Mucosa of descending colon (tissue), 3 donors: ENCODE results near the gene SLC4A8. TPM values are rescaled to one million over a fixed set of nuclear protein-coding genes. Genes with fewer than 3 reads are reported as not detected.
A peak's percentile ranks its signal among the peaks of the same experiment; 100 is the strongest.

Experiments used
- ATAC-seq: fragments of 200-7000 bp; cut with Tn5 transposase; one replicate; pipeline ENCODE4 v1.9.1; 2020; ENCODE audit warnings: mild to moderate bottlenecking, moderate library complexity
- DNase-seq, 3 donors: peaks; one replicate each; pipeline ENCODE4 v3.0.0-alpha.2; 2020
- H3K36me3 ChIP-seq: fragments of 200-600 bp; one replicate; pipeline ENCODE4 v1.8.0; 2021; ENCODE audit warnings: low read depth, mild to moderate bottlenecking
- H3K4me1 ChIP-seq: fragments of 200-600 bp; one replicate; pipeline ENCODE4 v1.8.0; 2021; ENCODE audit warnings: low read depth, mild to moderate bottlenecking
- H3K4me3 ChIP-seq: fragments of 200-600 bp; one replicate; pipeline ENCODE4 v1.8.0; 2021; ENCODE audit warnings: mild to moderate bottlenecking
- H3K9me3 ChIP-seq: fragments of 200-600 bp; one replicate; pipeline ENCODE4 v1.8.0; 2021; ENCODE audit warnings: mild to moderate bottlenecking
- intact Hi-C, 2 donors: fragments of 100-400 bp; cut with DNase I in 1 of 2; cut with micrococcal nuclease in 1 of 2; formaldehyde crosslinking; loops; one replicate each; pipeline versions ENCODE4 v1.11.0 to v1.11.1; 2022; cut with DNase I, micrococcal nuclease
- total RNA-seq, 3 donors: library from RNA; stranded (reverse); fragmentation: NEBNext Ultra II Directional in 2 of 3; extraction: Animal tissue kit (Norgen Biotek cat#: 25700) in 2 of 3; gene quantifications; one replicate each; pipeline versions ENCODE4 v1.2.1 to v1.2.4, GENCODE V29; 2021 to 2023
- TF ChIP-seq, protein P1 (sequence below): fragments of 200-600 bp; IDR thresholded peaks from one replicate; pipeline ENCODE4 v1.8.0; 2022; ENCODE audit warnings: antibody characterized with exemption, mild to moderate bottlenecking
- donor health status: DM: no; HTN: no; CAD: no; lungs with moderate emphysema.
- donor health status: DM: no; HTN: no; CAD: no.
- donor health status: DM: no; HTN: yes; CAD: no.

The SLC4A8 gene
- total RNA-seq, 3 donors from 2014 or later, result 0.84 to 1.8 (median 1.5) TPM

DNA sequence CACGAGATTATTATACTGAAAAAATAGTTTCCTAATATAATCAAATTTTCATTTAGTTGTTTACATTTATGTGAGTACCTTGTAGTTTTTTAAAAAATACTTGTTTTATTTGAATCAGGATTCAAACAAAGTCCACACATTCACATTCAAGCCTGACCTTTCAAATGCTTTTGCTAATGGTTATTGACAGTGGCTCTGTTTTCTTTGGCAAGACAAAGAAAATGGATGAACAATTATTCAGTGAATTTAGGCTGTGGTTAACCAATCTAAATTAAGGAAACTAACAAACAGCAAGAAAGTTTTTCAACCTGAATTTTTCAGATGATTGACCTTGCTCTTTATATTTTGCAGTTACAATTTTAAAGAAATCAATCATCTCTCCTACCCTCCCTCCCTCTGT is 9.7 kb downstream of the SLC4A8 start:
- H3K4me1 ChIP-seq, result peaks cover 9% of the 10 kb centered on the region
- TF ChIP-seq, protein P1, sequence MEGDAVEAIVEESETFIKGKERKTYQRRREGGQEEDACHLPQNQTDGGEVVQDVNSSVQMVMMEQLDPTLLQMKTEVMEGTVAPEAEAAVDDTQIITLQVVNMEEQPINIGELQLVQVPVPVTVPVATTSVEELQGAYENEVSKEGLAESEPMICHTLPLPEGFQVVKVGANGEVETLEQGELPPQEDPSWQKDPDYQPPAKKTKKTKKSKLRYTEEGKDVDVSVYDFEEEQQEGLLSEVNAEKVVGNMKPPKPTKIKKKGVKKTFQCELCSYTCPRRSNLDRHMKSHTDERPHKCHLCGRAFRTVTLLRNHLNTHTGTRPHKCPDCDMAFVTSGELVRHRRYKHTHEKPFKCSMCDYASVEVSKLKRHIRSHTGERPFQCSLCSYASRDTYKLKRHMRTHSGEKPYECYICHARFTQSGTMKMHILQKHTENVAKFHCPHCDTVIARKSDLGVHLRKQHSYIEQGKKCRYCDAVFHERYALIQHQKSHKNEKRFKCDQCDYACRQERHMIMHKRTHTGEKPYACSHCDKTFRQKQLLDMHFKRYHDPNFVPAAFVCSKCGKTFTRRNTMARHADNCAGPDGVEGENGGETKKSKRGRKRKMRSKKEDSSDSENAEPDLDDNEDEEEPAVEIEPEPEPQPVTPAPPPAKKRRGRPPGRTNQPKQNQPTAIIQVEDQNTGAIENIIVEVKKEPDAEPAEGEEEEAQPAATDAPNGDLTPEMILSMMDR, result no peak
- intact Hi-C loops, result no loop called here
- H3K36me3 ChIP-seq, result no peaks in the 10 kb centered on the region
- H3K4me3 ChIP-seq, result no peak overlapping the region
- ATAC-seq (no peak), DNase-seq (no peak)
- H3K9me3 ChIP-seq, result no peaks in the 10 kb centered on the region

DNA sequence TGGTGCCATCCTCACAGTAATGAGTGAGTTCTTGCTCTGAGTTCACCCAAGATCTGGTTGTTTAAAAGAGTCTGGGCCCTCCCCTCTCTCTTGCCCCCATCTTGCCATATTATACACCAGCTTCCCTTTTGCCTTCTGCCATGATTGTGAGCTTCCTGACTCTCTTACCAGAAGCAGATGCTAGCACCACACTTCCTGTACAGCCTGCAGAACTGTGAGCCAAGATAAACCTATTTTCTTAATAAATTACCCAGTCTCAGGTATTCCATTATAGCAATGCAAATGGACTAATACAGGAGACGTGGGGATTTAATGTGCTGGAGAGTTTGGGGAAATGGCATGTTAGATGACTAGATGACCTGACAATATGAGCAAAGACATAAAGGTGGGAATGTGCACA is 12.8 kb downstream of the SLC4A8 start:
- Histone ChIP-seq H3K4me3 (no peak overlapping the region), H3K36me3 (no peaks in the 10 kb centered on the region), H3K4me1 (no peaks in the 10 kb centered on the region), H3K9me3 (no peaks in the 10 kb centered on the region)
- intact Hi-C loops, result no loop called here
- DNase-seq (no peak), ATAC-seq (no peak)
- TF ChIP-seq, protein P1, result no peak

DNA sequence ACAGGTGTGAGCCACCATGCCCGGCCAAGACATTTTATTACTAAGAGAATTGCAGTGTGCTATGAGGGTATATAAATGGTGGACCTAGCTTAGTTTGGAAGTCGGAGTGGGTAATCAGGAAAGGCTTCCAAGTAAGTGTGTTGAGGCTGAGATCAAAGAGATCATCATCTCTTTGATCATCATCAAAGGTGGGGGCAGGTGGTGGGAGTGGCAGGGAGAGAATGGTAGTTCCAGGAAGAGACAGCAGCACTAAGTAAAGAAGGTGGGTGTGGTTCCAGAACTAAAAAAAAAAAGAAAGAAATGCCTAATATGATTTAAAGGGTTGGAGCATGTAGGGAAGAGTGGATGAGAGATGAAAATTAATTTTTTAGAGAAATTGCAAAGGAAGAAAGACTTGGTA is 14.7 kb downstream of the SLC4A8 start:
- TF ChIP-seq, protein P1, result no peak
- DNase-seq, result peak in 1 of 3 donors; percentile 12
- Histone ChIP-seq H3K36me3 (no peaks in the 10 kb centered on the region), H3K9me3 (no peaks in the 10 kb centered on the region), H3K4me3 (no peak overlapping the region), H3K4me1 (no peaks in the 10 kb centered on the region)
- intact Hi-C loops, result no loop called here
- ATAC-seq, result peak; percentile 55

DNA sequence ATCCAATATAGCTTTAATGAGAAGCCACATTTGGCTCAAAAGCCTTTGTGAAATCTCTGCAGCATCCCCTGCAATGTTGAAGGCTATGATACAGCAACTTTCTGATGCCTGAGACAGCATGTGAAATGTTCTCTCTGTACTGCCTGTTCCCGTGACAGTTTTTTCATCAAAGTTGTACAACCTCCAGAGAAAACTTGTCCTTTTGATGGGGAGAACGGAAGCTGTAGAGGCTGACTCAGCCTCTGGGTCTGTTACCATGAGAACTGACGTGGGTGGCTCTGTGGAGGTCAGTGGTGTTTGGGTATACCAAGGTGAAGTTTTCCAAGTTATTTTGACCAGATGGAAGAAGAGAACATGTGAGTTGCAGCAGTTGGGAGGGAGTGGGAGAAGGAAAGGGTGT is 17.0 kb downstream of the SLC4A8 start:
- no peak for DNase-seq
- Histone ChIP-seq H3K4me1 (no peaks in the 10 kb centered on the region), H3K4me3 (no peak overlapping the region), H3K9me3 (no peaks in the 10 kb centered on the region), H3K36me3 (no peaks in the 10 kb centered on the region)
- no peak for ATAC-seq
- intact Hi-C loops, result no loop called here
- TF ChIP-seq, protein P1, result no peak

DNA sequence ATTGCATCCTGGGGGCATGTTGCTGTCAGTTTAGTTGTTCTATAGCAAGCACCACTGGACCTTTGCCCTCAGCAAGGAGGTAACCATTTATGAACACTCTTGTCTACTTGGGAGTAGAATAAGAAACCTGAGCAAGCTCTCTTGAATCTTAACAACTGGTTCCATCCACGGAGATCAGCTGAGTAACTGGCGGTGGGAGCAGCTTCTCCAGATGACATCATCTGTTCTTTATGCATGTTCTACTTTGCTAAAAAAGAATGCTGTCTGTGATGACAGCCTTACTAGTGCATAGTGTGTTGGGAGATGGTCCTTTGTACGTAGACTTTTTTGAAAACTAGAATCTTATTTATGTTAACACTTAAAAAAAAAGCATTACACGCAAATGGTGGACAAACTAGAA is 17.7 kb downstream of the SLC4A8 start:
- DNase-seq, result no peak
- no peak overlapping the region for H3K4me3 ChIP-seq
- H3K36me3 ChIP-seq, result no peaks in the 10 kb centered on the region
- H3K4me1 ChIP-seq, result no peaks in the 10 kb centered on the region
- no peak for ATAC-seq
- intact Hi-C loops, result no loop called here
- H3K9me3 ChIP-seq, result no peaks in the 10 kb centered on the region
- TF ChIP-seq, protein P1, result no peak

DNA sequence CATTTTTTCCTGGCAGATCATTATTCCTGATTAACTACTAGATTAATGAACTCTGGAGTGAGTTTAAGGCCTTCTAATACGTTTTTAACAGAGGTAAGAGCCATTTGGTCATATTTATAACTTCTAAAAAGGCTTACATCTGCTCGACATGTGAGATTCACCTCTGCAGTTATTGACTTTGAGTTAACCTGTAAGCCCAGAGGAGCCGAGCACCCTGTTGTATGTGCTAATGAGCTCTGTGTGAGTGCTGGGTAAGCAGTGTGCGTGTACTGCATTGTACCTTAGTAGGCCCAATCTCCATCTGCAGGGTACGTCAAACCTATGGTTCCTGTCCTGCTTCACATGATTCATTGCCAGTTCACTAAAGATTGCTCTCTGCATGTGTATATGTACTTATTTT is 18.9 kb downstream of the SLC4A8 start:
- TF ChIP-seq, protein P1, result no peak
- H3K4me3 ChIP-seq, result no peak overlapping the region
- intact Hi-C loops, result no loop called here
- no peak for ATAC-seq
- H3K9me3 ChIP-seq, result no peaks in the 10 kb centered on the region
- H3K4me1 ChIP-seq, result no peaks in the 10 kb centered on the region
- no peak for DNase-seq
- no peaks in the 10 kb centered on the region for H3K36me3 ChIP-seq
